Stimulated activated CD8-positive, alpha-beta memory T cell treated with anti-CD3 and anti-CD28 coated beads, Interleukin-12 subunit alpha, Interleukin-12 subunit beta, amount 100 ng/mL, for 4 hours (primary cell): ENCODE data around the gene LIPT2.

ENCODE experiments used
- DNase-seq: peaks from one replicate; pipeline ENCODE4 v3.0.0-alpha.2; 2020; ENCODE audit warnings: low read depth

Gene LIPT2

DNA sequence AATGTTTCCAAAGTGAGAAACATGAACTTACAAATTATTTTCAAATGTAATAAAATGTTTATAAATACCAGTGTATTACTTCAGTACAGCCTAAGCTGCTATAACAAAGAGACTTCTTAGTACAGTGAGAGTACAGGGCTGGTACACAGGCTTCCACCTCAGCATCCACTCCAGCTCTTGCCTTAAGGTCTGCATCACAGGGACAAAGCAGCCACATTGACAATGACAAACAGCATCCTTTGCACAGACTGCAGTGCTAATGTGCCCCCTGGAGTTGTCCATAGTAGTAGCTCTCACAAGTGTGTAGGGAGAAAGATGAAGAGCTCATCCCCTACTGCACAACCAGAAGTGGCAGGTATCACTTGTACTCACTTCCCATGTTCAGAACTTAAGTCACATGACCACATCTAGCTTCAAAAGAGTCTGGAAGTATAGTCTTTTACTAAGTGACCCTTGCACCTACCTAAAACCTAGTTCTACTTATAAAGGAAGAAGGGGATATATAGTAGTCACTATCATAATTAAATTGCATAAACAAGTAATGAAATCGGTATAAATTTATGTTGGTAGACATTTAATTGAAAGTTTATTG lies 10.7 kb upstream of the LIPT2 start:
- no peak for DNase-seq

DNA sequence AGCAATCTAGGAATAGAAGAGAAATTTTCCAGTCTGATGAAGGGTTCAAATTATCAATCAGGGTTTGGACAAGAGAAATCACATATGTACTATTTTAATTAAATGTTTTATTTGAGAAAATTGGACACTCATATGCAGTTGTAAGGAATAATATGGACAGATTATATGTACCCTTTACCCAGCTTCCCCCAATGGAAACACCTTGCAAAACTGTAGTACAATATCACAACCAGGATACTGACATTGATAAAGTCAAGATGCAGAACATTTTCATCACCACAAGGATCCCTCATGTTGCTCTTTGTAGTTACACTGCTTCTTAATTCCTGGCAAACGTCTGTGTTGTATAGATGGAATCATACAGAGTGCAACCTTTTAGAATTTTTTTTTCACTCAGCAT lies 1.4 kb upstream of the LIPT2 start:
- DNase-seq = no peak

DNA sequence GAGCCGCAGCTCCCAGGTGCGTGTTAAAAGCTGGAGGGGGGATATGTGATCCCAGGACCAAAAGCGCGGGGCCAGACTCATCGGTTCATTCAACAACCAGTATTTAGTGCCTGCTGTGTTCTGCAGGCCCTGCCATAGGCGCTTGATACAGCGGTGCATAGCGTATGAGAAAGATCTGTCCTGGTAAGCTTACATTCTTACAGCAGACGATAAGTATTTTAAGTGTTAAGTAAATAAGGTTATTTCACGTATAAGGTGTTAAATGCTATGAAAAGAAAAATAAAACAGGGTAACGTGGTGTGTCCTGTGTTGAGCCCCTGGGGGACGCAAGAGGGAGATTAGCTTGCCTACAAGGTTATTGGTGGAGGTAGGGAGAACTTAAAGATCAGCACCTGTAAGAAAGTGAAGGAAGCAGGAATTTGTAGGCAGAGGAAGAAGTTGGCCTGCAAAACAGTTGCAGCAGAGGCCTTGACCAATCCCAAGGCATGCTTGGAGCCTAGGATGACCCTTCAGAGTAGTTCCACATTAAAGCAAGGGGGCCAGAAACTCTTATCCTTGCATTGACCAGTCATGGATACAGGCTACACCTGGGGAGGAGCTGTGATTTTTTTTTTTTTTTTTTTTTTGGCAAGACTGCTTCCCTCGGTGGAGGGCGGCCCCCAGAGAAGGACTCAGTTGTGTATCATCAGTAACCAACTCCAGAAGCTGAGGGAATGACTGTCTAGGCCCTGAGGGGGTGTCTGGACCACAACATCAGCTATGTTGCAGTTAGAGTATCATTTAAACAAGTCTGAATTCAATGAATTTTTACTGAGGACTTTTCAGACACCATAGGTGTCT lies 487 bp upstream of the LIPT2 start:
- DNase-seq = no peak

DNA sequence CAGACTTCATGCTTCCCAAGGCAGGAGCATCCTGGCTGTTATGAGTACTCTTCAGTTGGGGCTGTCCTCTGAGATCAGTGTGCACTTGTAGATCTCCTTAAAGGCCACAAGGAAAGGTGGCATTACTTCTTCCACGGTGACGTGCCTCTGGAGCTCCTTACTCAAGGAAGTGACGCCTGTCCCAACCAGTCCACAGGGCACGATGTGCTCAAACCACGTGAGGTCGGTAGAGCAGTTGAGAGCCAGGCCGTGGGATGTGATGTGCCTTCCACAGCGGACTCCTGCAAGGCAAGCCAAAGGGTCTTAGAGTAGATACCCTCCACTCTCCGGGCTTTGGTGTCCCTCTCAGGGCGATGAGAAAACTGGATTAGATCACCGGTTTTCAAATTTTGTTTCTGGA lies 1.4 kb downstream of the LIPT2 start:
- no peak for DNase-seq

DNA sequence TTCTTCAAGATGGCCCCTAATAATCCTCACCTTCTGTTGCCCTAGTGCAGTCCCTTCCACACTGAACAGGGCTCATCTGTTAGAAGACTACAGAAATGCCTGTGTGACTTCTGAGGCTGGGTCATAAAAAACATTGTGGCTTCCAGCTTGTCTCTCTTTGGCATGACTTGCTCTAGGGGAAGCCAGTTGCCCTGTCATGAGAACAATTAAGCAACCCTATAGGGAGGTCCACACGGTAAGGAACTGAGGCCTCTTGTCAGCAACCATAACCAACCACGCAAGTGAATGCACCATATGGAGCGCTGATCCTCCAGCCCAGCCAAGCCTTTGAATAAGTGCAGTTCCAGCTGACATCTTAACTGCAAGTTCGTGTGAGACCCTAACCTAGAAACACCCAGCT lies 2.6 kb downstream of the LIPT2 start:
- DNase-seq = no peak

DNA sequence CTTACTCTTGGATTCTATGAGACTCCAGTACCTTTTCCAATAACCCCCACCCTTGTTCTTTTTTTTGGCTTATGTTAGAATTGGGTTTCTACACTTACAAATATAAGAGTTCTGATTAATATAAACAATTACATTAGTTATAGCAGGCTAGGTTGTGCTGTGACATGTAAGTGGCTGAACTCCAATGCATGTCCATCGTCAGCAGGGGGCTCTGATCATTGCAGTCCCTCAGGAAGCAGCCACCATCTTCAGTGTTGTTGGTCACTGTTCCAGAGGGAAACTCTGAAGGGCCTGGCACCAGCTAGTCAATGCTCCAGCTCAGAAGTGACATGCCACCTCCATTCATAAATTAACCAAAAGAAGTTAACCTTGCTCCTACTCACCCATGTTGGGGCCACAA lies 5.6 kb downstream of the LIPT2 start:
- no peak for DNase-seq

DNA sequence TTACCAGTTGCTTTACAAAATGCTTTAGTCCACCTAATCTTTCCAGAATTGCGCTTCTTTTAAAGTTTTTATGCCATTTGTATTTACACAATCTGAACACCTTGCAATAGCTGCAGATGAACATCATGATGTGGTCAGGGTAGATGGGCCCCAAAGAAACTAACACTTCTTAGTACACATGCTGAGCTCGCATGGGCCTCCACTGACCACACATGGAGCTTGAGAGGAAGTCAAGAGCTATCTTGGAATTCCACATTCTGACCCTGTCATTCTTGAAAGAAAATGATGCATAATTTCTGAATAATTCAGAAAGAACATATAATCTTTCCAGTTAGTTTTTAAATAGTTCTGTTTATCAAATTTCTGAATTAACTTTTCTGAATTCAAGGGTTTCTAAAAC lies 7.7 kb downstream of the LIPT2 start:
- no peak for DNase-seq

DNA sequence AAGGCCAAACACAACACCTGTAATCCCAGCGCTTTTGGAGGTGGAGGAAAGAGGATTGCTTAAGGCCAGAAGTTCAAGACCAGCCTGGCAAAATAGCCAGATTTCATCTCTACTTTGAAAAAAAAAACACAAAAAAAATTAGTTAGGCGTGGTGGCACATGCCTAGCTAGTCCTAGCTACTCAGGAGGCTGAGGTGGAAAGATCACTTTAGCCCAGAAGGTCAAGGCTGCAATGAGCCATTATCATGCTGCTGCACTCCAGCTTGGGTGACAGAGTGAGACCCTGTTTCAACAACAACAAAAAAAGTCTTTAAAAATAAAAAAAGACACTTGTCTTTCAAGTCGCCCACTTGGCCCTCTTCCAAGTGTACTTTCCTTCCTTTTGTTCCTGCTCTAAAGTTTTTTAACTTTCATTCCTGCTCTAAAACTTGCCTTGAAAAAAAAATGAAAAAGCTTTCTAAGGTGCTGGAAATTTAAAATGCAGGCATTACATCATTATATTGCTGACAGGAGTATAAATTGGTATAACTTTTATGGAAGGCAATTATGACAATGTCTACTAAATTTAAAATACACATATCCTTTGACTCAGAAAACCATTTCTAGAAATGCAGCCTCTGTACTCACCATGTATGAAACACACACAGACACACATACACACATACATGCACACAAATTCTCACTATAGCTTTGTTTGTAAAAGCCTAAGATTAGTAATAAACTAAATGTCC lies 12.7 kb downstream of the LIPT2 start:
- DNase-seq = no peak

DNA sequence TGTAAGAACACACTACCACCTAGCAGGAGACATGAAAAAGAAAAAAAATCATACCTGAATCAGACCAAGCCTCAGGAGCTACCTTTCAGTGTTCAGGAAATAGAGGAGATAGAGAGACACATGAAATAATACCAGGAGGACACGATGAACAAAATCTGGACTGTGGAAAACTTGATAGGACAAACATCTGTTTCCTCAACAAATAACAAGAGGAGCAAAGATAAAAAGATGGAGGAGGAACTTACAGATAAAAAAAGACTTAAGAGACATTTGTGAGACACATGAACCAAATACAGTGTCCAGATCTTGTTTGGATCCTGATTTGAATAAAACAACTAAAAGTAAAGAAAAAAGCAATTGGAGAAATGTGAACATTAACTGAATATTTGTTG lies 13.8 kb downstream of the LIPT2 start:
- DNase-seq = no peak

DNA sequence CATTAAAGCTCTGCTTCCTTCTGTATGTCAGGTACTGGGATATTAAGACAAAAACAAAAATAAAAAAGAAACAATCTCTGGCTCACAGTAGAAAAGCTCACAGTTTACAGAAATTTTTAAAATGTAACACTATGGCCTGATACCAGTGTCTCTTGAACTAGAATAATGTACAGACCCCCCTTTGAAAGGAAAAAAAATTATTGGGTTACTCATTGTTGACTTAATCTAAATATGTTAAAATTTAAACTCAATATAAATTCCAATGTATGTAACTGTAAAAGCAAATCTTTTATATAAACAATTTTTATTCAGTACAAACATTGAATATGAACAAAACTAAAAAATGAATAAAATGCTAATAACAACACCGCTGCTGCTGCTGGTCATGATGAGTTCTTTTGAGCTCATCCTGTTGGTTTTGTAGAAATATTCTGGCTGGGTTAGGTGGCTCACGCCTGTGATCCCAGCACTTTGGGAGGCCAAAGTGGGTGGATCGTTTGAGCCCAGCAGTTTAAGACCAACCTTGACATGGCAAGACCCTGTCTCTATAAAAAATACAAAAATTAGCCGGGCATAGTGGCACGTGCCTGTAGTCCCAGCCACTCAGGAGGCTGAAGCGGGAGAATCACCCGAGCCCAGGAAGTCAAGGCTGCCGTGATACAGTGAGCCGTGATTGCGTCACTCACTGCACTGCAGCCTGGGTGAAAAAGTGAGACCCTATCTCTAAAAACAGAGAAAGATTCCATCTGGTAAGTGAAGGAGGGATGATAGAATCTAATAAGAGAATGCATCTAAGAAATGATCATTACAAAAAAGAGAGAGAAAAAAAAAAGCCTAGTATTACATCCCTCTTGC lies 14.4 kb downstream of the LIPT2 start:
- DNase-seq = no peak

DNA sequence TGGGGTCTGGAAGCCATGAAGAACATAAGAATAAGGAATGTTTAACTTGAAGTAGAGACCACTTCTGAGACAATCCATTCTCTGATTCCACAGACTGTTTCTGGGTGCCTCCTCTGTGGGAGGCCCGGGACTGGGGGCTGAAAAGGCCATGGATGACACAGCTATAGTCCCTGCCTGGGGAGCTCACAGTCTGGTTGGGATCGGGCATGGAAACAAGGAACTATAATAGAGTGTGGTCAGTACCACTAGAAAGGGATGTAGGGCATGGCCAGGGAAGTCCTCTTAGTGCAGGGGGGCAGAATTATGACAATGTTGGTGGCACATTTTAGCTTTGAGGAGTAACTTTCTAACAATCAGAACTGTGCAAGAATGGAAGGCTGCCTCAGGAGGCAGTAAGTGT lies 17.0 kb downstream of the LIPT2 start:
- no peak for DNase-seq

DNA sequence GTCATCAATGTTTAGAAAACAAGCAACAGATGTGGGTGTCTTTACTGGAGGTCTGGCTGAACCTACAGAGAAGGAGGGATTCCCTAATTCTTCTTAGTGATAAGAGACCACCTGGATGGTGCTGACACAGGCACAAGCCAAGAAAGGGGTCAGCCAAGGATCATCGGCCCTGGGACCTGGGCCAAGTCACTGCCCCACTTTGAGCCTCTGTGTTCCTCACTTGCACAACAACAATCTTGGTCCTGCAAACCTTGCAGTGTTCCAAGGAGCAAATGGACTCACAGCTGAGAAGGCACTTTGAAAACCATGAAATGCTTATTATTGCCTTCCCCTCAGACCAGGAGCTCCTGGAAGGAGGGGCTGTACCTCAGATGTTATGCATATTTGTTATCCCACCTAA lies 19.2 kb downstream of the LIPT2 start:
- no peak for DNase-seq

DNA sequence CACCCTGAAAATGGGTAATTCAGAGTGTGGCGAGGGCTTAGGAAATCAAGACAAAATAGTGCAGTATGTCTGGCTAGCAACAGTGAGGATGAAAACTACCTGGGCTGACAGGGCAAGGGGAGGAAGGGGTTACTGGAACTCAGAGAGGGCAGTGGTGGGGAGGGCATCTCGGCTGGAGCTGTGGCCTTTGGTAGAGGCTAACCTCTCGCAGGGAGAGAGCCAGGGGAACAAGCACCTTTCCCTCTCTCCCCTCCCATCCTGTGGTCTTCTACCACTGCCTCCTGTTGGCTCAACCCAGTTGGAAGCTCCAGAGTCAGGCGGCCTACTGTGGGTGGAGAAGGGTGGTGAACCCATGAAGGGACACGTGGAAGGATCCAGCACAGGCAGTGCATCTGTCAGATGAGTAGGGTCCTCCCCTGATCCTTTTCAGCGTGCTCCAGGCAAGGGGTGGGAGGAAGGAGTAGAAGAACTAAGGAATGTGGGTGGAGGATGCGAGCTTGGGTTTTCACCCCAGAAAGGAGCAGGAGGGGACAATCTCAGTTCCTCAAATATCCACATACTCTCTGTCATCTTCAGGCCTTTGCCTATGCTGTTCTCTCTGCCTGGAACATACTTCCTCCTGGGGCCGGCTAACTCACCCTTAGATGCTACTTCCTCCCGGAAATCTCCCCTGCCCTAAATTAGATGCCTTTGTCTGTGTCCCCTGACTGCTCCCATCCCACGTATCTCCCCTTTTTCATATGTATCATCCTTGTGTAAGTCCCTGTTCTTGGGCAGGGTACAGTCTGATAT lies 19.9 kb downstream of the LIPT2 start:
- no peak for DNase-seq

DNA sequence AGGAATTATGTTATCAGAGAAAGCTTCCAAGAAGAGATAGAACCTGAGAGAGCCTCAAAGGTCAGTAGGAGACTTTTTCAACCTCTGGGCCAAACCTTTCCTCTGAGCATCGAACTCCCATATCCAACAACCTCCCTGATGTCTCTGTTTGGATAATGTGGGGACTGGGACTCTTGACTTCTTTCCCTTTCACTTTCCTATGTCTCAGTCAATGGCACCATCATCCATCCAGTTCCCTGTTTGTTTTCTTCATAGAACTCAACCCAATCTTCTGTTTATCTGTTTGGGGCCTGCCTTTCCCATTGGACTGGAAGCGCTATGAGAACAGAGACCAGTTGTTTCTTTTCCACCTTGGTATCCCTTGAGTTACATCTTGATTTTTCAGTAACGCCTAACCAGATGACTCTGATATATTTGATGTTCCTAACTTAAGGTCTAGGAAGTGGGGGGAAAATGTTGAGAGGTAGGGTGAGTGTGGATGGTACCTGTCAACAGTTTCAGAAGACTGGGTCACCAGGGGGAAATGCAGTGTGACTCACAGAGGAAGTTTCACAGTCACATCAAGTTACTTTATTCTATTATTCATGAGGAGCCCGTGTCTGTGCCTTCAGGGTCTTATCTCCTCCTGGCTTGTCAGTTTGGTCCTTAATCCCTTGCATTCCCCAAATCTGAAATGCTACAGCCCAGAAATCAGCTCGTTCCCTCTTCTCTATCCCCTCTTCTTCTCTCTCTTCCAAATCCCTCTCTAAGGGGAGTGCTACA lies 21.7 kb downstream of the LIPT2 start:
- DNase-seq = no peak

DNA sequence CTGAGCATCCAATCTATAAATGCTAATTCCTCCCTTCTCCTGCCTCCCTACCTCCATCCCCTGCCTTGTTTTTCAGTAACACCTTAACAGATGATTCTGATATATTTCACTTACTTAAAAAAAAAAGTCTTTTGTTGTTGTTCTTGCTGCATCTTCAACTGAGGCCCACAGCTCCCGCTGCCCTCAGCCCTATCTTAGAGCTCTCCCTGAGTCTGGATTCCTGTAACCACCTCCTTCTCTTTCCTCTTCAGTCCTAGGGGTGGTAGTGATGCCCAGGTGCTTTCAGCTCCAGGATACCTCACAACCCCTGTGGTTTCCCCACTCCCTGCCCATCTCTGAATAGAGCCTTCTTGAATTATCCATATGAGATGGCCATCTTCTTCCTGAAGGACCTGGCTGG lies 22.5 kb downstream of the LIPT2 start:
- DNase-seq = no peak

DNA sequence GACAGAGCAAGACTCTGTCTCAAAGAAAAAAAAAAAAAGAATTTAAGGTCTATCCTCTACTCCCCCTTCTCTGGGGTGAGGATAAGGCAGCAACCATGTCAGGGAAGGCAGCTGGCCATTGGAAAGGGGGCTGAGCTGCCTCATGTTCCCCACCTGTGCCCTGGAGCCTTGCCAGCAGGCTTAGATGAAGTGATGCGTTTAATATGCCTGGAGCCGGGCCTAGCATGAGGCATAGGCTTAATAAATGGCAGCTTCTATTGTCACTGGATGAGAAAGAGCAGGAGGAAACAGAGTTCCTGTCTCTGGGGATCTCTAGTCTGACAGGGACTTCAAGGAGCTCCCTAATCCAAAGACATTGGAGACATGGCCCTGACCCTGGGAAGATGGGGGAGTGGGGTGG lies 23.0 kb downstream of the LIPT2 start:
- DNase-seq = no peak

DNA sequence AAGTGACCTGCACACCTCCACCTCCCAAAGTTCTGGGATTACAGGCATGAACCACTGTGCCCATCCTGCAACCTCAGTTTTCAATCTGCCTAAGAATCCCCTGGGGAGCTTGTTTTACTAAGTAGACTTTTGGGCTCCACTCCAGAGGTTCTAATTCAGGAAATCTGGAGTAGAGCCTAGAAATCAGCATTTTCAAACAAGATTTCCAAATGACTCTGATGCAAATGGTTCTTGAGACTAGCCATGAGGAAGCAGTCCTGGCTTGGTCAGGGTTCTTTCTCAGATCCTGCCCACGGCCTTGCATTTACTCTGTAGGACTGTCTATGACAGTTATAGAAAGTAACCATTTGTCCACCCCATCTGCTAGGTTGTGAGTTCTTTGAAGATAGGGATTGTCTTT lies 24.6 kb downstream of the LIPT2 start:
- DNase-seq = no peak

DNA sequence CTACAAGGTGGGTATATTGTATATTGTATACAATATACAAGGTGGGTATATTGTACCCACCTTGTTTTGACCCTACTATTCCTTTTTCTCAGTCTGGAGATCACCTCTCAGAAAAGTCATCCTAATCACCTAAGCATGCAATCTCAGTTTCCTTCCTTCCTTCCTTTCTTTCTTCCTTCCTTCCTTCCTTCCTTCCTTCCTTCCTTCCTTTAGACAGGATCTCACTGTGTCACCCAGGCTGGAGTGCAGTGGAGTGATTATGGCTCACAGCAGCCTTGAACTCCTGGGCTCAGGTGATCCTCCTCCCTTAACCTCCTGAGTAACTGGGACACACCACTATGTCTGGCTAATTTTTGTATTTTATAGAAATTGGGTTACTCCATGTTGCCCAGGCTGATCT lies 25.0 kb downstream of the LIPT2 start:
- no peak for DNase-seq

DNA sequence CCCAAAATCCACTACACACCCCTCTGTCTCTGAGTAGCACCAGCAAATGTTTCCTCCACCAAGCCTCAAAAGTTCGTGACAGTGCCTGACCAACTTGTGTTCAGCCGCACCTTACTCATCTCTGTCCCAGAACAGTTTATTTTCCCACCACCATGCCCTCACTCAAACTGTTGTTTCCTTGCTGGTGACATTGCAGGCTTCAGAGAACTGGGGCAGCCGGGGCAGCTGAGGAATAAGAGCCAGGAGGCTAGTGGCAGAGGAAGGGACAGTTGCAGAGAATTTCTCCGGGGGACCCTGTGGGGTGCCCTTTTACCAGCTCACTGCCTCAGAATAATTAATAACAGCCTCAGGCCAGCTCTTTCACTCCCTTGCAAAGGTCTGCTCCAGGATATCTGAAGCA lies 25.5 kb downstream of the LIPT2 start:
- DNase-seq = no peak

DNA sequence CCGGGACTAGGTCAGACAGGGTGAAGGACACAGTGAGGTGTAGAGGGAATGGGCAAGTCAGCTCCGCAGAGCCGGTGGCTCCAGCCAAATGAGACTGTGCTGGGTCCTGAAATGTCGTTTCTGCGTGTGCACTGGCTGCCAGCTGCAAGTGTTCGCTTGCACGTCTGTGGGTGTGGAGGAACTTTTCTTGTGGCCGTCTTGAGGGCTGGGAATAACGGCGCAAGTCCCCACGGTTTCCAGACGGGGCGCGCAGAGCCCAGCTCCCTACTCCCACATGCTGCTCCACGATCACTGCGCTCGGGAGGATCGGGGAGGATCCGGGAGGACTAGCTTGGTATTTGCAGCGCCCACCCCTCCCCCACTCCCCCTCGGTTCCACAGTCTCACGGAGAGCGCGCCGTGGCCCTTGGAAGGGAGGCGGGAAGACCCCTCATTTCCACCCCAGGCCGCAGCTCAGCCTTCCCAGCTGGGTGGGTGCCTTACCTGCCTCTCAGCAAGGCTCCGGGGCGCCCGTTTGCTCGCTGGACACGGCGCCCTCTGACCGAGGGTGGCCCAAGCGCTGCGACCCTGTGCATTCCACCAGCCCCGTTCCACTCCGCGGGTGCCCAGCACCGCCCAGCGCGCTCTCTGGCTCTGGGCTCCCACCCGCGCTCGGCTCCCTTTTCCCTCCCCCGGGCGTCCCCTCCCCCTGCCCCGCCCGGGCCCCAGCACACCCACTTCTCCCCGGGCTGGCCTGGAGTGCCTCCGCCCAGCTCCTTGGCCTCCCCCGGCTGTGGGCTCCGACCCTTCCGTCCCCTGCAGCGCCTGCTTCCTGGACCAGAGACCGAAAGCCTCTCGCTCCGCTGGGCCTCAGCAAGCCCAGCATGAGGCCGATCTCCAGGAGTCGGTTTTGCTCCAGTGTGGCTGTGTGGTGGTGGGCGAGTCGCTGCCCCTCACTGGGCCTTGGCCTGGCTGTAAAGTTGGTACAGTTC lies 26.3 kb downstream of the LIPT2 start, which contains the start of gene KCNE3:
TSS of gene KCNE3 (minus strand) at position 634 of the 970 bp plus-strand sequence. CDS start 9,986 bp downstream, outside the sequence.
- DNase-seq = no peak
